OCI-LY7 (cell line): ENCODE data around the gene ZNF638.

Experiments
- EZH2phosphoT487 ChIP-seq: fragments of 200-600 bp; sonication (generic); IDR thresholded peaks from 2 replicates; pipeline ENCODE4 v1.6.1; 2018; ENCODE audit warnings: low read depth, borderline replicate concordance, mild to moderate bottlenecking, mixed run types, antibody characterized with exemption, low read length, moderate library complexity, mixed read lengths
- TF ChIP-seq, protein P1 (sequence below): fragments of 200-600 bp; sonication (generic); conservative IDR thresholded peaks from 2 replicates; pipeline ENCODE4 v1.5.1; 2014; ENCODE audit warnings: mild to moderate bottlenecking, antibody characterized with exemption, low read length, moderate library complexity, mixed read lengths

GRCh38 chr2:71291398-71291797 lies 40.2 kb upstream of the ZNF638 start:
- TF ChIP-seq, protein P1, sequence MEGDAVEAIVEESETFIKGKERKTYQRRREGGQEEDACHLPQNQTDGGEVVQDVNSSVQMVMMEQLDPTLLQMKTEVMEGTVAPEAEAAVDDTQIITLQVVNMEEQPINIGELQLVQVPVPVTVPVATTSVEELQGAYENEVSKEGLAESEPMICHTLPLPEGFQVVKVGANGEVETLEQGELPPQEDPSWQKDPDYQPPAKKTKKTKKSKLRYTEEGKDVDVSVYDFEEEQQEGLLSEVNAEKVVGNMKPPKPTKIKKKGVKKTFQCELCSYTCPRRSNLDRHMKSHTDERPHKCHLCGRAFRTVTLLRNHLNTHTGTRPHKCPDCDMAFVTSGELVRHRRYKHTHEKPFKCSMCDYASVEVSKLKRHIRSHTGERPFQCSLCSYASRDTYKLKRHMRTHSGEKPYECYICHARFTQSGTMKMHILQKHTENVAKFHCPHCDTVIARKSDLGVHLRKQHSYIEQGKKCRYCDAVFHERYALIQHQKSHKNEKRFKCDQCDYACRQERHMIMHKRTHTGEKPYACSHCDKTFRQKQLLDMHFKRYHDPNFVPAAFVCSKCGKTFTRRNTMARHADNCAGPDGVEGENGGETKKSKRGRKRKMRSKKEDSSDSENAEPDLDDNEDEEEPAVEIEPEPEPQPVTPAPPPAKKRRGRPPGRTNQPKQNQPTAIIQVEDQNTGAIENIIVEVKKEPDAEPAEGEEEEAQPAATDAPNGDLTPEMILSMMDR: no peak
- TF ChIP-seq EZH2phosphoT487: no peak
